ENCODE data around the gene EHF. TPM values are rescaled to one million over a fixed set of nuclear protein-coding genes. Genes with fewer than 3 reads are reported as not detected.

Gene EHF
- total RNA-seq, 2 donors from 2014 or later = 21.4 to 40.5 TPM

DNA sequence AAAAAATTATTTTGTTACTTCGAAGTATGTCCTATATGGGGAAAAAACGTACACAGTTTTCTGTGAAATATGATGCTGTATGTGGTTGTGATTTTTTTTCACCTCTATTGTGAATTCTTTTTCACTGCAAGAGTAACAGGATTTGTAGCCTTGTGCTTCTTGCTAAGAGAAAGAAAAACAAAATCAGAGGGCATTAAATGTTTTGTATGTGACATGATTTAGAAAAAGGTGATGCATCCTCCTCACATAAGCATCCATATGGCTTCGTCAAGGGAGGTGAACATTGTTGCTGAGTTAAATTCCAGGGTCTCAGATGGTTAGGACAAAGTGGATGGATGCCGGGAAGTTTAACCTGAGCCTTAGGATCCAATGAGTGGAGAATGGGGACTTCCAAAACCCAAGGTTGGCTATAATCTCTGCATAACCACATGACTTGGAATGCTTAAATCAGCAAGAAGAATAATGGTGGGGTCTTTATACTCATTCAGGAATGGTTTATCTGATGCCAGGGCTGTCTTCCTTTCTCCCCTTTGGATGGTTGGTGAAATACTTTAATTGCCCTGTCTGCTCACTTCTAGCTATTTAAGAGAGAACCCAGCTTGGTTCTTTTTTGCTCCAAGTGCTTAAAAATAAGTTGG, 38.3 kb downstream of the EHF start:
- Histone ChIP-seq H3K4me1 (peaks cover 19% of the 10 kb centered on the region), H3K36me3 (replicated peaks in 1 of 2; ENCODE audit: insufficient read depth in 1 of 2, low read depth in 2 of 2) (peaks cover 0 to 26% of the 10 kb centered on the region in 2 donors), H3K27me3 (no peaks in the 10 kb centered on the region), H3K4me3 (no peak overlapping the region), H3K9me3 (no peaks in the 10 kb centered on the region), H3K27ac (no peak overlapping the region)
- TF ChIP-seq POLR2A (IDR thresholded peaks at IDR 0.05) = no peak
- TF ChIP-seq, protein P1, sequence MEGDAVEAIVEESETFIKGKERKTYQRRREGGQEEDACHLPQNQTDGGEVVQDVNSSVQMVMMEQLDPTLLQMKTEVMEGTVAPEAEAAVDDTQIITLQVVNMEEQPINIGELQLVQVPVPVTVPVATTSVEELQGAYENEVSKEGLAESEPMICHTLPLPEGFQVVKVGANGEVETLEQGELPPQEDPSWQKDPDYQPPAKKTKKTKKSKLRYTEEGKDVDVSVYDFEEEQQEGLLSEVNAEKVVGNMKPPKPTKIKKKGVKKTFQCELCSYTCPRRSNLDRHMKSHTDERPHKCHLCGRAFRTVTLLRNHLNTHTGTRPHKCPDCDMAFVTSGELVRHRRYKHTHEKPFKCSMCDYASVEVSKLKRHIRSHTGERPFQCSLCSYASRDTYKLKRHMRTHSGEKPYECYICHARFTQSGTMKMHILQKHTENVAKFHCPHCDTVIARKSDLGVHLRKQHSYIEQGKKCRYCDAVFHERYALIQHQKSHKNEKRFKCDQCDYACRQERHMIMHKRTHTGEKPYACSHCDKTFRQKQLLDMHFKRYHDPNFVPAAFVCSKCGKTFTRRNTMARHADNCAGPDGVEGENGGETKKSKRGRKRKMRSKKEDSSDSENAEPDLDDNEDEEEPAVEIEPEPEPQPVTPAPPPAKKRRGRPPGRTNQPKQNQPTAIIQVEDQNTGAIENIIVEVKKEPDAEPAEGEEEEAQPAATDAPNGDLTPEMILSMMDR (IDR thresholded peaks at IDR 0.05) = no peak
- ATAC-seq = no peak
- intact Hi-C loops (cut with DNase I) = no loop called here
- WGBS, 2 donors = 89 to 90% methylated on average over 4 of the region's 4 CpGs
- no peak for DNase-seq

DNA sequence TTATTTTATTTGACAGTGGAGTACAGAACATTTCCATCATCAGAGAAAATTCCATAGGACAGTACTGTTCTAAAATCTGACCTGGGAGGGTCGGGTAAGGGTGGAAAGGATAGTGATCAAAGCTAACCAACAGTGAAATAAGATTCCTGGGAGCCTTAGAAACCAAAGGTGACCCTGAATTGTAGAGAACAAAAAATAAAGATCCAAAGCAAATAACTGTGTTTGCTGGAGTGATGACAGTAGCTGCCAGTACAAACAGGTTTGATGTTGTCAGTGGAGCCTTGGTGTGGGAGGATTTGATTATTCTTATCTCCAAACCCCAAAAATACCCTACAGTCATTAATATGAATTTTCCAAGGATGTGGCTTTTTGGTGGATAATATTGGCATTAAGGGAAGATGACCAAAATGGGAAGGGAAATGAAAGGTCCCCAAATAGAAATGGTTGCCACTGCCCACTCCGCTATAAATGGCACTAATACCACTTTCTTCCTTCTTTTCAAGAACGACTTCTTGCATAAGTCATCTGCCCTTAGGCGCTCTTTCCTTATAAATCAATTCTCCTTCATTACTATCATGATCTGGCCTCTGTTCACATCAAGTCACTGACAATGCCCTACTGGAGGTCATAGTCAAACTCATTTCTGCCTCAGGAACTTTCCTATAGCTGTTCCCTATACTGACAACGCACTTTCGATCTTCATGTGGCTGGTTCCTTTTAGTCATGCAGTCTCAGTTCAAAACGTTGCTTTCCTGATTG, 44.4 kb downstream of the EHF start:
- ATAC-seq (no peak), DNase-seq (no peak)
- H3K27me3 ChIP-seq = no peaks in the 10 kb centered on the region
- peaks cover 0 to 4% of the 10 kb centered on the region in 2 donors for H3K36me3 ChIP-seq (replicated peaks in 1 of 2; ENCODE audit: insufficient read depth in 1 of 2, low read depth in 2 of 2)
- no peak overlapping the region for H3K4me3 ChIP-seq
- WGBS, 2 donors = 79 to 80% methylated on average over 7 of the region's 7 CpGs
- H3K4me1 ChIP-seq = peaks cover 14% of the 10 kb centered on the region
- H3K27ac ChIP-seq = no peak overlapping the region
- no peak for TF ChIP-seq POLR2A (IDR thresholded peaks at IDR 0.05)
- TF ChIP-seq, protein P1 (IDR thresholded peaks at IDR 0.05) = no peak
- intact Hi-C loops (cut with DNase I) = no loop called here
- H3K9me3 ChIP-seq = no peaks in the 10 kb centered on the region

DNA sequence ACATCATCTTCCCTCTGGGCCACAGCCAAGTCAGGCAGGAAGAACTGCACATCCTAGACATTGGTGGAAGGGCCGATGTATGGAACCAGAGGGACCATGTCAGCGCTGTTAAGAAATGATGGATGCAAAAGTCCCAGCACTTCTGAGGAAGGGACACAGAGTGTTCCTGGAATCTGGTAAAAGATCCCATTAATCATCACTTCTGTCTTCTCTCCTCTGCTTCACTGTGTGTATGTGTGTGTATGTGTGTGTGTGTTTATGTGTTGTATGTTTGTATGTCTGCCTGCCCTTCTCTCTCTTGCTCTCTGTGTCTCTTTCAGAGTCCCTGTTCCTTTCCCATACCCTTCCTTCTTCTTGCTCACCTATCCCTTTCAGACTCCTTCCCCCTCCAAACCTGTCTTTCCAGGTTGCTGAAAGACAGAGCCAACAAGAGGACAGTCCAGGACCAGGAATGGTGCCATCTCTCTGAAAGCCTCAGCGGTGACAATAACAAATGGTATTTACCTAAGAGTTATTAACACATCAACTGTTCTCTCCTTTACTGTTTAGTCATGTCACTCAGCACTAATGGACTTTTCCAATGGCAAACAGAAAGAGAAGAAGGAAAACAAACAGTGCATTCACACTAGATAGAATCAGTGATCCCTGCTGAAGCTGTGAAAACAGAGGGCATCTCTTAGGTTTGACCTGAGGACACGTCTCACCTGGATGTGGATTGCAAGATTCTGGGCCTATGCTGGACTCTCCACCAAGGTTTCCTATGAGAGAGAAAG, 47.1 kb downstream of the EHF start:
- peaks cover 14% of the 10 kb centered on the region for H3K4me1 ChIP-seq
- H3K36me3 ChIP-seq (replicated peaks in 1 of 2; ENCODE audit: insufficient read depth in 1 of 2, low read depth in 2 of 2) = no peaks in the 10 kb centered on the region
- WGBS, 2 donors = 47 to 56% methylated on average over 4 of the region's 4 CpGs
- no peak overlapping the region for H3K4me3 ChIP-seq
- no peaks in the 10 kb centered on the region for H3K27me3 ChIP-seq
- peak; percentile 75 for ATAC-seq
- intact Hi-C loops (cut with DNase I) = no loop called here
- TF ChIP-seq POLR2A (IDR thresholded peaks at IDR 0.05) = no peak
- TF ChIP-seq, protein P1 (IDR thresholded peaks at IDR 0.05) = no peak
- no peaks in the 10 kb centered on the region for H3K9me3 ChIP-seq
- peak overlapping the region in 3 of 4 donors; percentile 2 to 6 (median 3) for H3K27ac ChIP-seq
- DNase-seq = peak in 2 of 4 donors; percentile 20 to 35

DNA sequence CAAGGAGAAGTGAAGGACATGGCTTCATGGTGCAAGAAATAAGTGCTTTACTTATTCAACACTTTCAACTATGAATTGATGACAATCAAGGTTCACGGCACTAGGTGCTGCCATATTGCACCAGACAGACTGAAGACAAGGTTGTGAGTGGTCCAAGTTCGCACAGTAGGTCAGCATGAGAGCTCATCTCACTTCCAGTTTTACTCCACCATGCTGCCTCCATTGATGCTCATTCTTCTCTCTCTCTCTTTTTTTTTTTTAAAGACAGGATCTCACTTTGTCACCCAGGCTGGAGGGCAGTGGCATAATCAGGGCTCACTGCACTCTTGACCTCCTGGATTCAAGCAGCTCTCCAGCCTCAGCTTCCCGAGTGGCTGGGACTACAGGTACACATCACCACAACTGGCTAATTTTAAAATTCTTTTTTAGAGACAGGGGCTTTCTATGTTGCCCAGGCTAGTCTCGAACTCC, 47.7 kb downstream of the EHF start:
- Histone ChIP-seq H3K9me3 (no peaks in the 10 kb centered on the region), H3K27ac (peak overlapping the region in 3 of 4 donors; percentile 2 to 6 (median 3)), H3K4me1 (peaks cover 14% of the 10 kb centered on the region), H3K36me3 (replicated peaks in 1 of 2; ENCODE audit: insufficient read depth in 1 of 2, low read depth in 2 of 2) (no peaks in the 10 kb centered on the region), H3K4me3 (no peak overlapping the region), H3K27me3 (no peaks in the 10 kb centered on the region)
- ATAC-seq (no peak), DNase-seq (no peak)
- intact Hi-C loops (cut with DNase I) = no loop called here
- 91 to 94% methylated on average over 4 of the region's 4 CpGs for WGBS, 2 donors
- TF ChIP-seq, protein P1 (IDR thresholded peaks at IDR 0.05) = no peak
- TF ChIP-seq POLR2A (IDR thresholded peaks at IDR 0.05) = no peak

All from body of pancreas (tissue), 4 donors.